Right ventricle myocardium inferior (tissue), 1 donor: ENCODE measurements around the gene SDK1. TPM values are rescaled to one million over a fixed set of nuclear protein-coding genes. Genes with fewer than 3 reads are reported as not detected.

ENCODE experiments used
- ATAC-seq: fragments of 200-7000 bp; cut with Tn5 transposase; one replicate; pipeline ENCODE4 v1.9.1; 2020; ENCODE audit warnings: mild to moderate bottlenecking, moderate library complexity
- DNase-seq: peaks from one replicate; pipeline ENCODE4 v3.0.0; 2021; ENCODE audit errors: missing footprints
- intact Hi-C: fragments of 100-400 bp; cut with DNase I; formaldehyde crosslinking; loops from one replicate; pipeline ENCODE4 v1.11.0; 2022
- total RNA-seq: library from RNA; stranded (reverse); fragmentation: NEBNext Ultra II Directional; extraction: Animal tissue kit (Norgen Biotek cat#: 25700); gene quantifications from one replicate; pipeline ENCODE4 v1.2.1, GENCODE V29; 2021
- donor health status: DM: no; HTN: yes; CAD: no; lungs with severe emphysema.

The SDK1 gene
- total RNA-seq, 1 donor from 2014 or later, result 2.3 TPM

DNA sequence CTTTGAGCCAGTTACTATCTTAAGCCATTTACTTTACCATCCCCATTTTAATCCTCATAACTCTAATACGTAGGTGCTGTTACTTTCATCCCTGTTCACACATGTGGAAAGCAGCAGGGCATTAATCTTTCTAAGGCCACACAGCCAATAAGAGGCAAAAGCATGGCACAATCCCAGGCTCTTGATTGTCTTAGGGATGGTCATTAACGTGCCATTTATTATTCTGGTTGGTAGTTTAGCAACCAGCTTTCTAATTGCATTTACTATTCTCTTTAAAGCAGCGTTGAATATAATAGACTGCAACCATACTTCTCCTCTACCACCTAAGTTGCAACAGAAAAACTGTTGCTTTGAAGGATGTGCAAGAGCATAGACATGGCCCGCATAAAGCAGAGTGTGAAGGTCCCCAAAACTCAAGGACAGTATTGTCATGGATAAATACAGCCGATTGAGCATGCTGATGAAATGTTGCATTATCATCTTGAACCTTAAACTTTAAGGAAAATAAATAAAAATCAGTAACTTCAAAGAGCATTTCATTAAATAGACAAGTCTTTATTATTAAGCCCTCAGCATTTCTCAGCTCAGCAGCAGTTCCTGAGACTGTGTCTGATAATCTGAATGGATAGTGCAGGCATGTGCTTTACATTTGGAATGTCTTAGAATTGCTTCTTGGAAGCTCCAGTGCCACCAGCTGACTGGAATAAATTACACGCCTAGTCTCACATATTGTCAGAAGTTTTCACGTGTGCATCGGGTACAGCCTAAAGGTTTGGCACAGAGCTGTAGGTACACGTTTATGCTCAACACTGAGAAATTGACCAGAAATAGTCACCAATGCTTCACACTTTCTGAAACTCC, 467.1 kb downstream of the SDK1 start:
- intact Hi-C loops, result no loop called here
- no peak for DNase-seq
- ATAC-seq, result no peak

- no peak for ATAC-seq
- intact Hi-C loops, result no loop called here
- DNase-seq, result no peak
These were observed 470.9 kb downstream of the SDK1 start for GRCh38 chr7:3771906-3772305.

GRCh38 chr7:3778345-3778744, 477.3 kb downstream of the SDK1 start:
- intact Hi-C loops, result no loop called here
- ATAC-seq (no peak), DNase-seq (no peak)

DNA sequence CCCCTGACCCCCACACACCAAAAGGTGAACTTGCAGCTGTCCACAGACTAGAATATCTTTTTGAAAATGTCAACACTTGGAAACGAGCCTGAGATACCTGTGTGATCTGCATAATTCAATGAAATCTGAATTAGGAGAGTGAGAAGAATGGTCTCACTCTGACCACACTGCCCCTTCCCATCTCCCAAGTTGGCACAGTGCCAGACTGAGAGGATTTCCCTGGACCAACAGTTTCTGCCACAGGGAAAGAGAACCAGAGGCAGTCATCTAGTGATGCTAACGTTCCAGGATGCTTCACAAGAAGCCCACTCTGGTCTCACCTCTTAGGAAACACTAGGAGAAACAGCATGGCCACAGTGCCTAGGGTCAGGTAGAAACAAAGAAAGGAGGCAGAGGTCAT, 479.0 kb downstream of the SDK1 start:
- intact Hi-C loops, result no loop called here
- ATAC-seq (no peak), DNase-seq (no peak)

- DNase-seq, result no peak
- intact Hi-C loops, result no loop called here
- ATAC-seq, result no peak
These were observed 479.5 kb downstream of the SDK1 start for GRCh38 chr7:3780525-3780924.

DNA sequence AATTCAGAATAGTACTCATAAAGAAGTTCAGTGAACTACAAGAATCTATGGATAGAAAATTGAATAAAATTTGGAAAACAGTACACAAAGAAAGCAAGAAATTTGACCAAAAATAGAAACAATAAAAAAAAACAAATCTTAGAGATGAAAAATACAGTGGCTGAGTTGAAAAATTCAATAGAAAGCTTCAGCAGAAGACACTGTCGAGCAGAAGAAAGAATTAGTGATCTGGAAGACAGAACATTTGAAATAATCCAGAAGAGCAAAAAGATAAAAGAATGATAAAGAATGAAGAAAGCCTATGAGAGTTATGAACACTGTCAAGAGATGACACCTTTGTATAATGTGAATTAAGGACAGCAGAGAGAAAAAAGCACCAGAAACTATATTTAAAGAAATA, 480.6 kb downstream of the SDK1 start:
- ATAC-seq (no peak), DNase-seq (no peak)
- intact Hi-C loops, result no loop called here

GRCh38 chr7:3787717-3788264, 486.7 kb downstream of the SDK1 start:
- intact Hi-C loops, result no loop called here
- ATAC-seq (peak; percentile 8), DNase-seq (no peak)

- DNase-seq, result no peak
- intact Hi-C loops, result no loop called here
These were observed 489.8 kb downstream of the SDK1 start for GRCh38 chr7:3790803-3791202.

DNA sequence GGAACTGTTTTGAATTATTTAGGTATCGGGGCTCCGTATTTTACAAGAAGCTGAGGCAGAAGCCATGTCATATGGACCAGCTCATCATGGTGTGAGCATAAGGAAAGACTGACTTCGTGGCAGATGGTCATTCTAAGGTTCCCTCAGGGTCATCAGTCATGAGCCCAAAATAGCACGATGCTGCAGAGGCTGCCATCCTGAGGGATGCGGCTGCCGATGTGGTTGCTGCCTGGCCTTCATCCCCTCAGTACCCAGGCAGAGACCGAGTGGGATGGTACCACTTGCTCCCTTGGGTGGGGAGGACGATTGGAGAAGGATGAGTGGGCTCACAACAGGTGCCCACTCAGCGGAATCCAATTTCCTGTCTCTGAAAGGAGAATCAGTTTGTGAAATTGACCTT, 490.3 kb downstream of the SDK1 start:
- ATAC-seq, result no peak

More at GRCh38 chr7:3790803-3791202, 489.8 kb downstream of the SDK1 start:
- no peak for ATAC-seq

GRCh38 chr7:3795141-3795540, 494.1 kb downstream of the SDK1 start:
- intact Hi-C loops, result no loop called here
- ATAC-seq (no peak), DNase-seq (no peak)

More for the DNA sequence above, 490.3 kb downstream of the SDK1 start:
- DNase-seq, result no peak
- intact Hi-C loops, result no loop called here

- intact Hi-C loops, result no loop called here
- DNase-seq, result no peak
- no peak for ATAC-seq
These were observed 494.7 kb downstream of the SDK1 start for GRCh38 chr7:3795781-3796180.

- DNase-seq (no peak), ATAC-seq (no peak)
- intact Hi-C loops, result no loop called here
These were observed 504.1 kb downstream of the SDK1 start for GRCh38 chr7:3805151-3805550.

GRCh38 chr7:3806516-3806915, 505.5 kb downstream of the SDK1 start:
- no peak for DNase-seq
- ATAC-seq, result no peak
- intact Hi-C loops, result no loop called here

- intact Hi-C loops, result no loop called here
- no peak for DNase-seq
- peak; percentile 37 for ATAC-seq
These were observed 506.8 kb downstream of the SDK1 start for GRCh38 chr7:3807824-3808223.

GRCh38 chr7:3821488-3821887, 520.4 kb downstream of the SDK1 start:
- intact Hi-C loops, result no loop called here

DNA sequence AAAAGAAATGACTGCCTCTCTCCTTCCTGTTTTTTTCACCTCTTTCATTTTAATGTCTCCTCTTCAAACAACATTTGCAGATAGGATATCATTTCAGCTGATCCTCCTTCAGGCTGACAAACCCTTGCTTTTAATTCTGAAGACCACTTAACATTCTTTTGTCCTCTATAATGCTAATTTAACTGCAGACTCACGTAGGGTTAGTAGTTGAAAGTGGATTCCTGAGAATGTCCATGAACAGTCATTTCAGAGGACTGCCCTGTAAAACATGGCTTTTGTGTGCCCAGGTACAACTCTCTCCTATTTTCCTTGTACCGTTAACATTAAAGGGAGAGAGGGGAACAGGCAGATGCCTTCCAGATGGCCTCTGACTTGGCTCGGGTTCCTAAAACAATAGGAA, 524.4 kb downstream of the SDK1 start:
- intact Hi-C loops, result no loop called here
- ATAC-seq (no peak), DNase-seq (no peak)

More at GRCh38 chr7:3821488-3821887, 520.4 kb downstream of the SDK1 start:
- DNase-seq, result no peak
- ATAC-seq, result no peak

- ATAC-seq, result no peak
- DNase-seq, result no peak
These were observed 531.1 kb downstream of the SDK1 start for GRCh38 chr7:3832199-3832598.

DNA sequence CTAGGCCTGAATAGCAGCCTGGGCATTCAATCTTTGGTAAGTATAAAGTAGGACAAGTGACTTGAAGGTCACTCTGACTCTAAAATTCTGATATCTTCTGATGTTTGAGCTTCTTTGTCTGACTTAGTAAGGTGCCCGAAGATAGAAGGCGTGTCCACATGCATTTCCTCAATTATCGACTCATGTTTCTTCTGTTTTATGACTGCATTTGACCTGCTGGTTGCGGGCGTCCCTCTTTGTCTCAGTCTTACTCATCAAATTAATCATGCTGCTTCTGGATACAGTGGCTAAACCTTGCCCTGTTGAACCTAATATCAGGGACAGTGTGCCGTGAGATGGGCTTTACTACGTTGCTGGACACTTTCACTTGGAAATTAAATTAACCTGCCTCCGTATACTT, 534.1 kb downstream of the SDK1 start:
- intact Hi-C loops, result no loop called here
- no peak for DNase-seq
- ATAC-seq, result no peak

More at GRCh38 chr7:3832199-3832598, 531.1 kb downstream of the SDK1 start:
- intact Hi-C loops, result no loop called here

GRCh38 chr7:3836855-3837254, 535.8 kb downstream of the SDK1 start:
- ATAC-seq (no peak), DNase-seq (no peak)
- intact Hi-C loops, result no loop called here

DNA sequence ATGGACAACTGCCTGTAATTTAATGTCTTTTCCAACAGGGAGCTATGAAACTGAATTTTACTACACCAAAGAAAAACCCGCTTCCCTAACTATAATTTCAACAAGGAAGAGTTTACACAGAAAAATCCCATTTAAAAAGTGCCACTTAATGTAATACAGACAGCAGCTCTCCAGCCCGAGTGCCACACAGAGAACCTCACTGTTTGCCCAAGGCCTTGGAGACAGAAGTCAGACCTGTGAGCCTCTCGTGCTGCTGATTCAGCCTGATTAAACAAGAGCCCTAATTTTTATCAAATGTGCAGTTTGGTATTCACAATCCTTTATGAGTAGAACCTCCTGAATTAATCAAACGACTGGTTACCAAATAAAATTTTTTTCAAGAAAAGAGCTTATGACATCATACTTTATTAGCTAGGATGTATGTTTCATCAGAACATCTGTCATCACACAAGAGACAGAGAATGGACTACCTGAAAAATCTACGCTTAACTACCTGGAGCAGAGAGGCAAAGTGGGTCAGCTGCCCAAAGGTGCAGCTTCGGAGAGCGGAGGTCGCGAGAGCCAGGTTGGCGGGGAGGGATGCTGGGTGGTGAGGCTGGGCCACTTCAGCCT, 543.6 kb downstream of the SDK1 start:
- no peak for DNase-seq
- intact Hi-C loops, result no loop called here
- ATAC-seq, result no peak
